GM12878 (cell line): ENCODE measurements around the gene RRN3. TPM values are rescaled to one million over a fixed set of nuclear protein-coding genes. Genes with fewer than 3 reads are reported as not detected.

Source experiments
- ATAC-seq: fragments of 200-7000 bp; cut with Tn5 transposase; 3 replicates; pipeline ENCODE4 v1.9.1; 2020; ENCODE audit warnings: mild to moderate bottlenecking, moderate library complexity
- BruUV-seq: library from RNA; stranded (reverse); fragments of 400-500 nt; replicated peaks from 2 replicates; lab custom pipeline; 2021; lab: Mats Ljungman, UMichigan
- CTCF ChIA-PET: fragments of 300-600 bp; sonication (Branson Sonifier 250); formaldehyde crosslinking; extraction: SDS; loops from one replicate; lab custom pipeline; 2021; ENCODE audit warnings: inconsistent platforms; lab: Yijun Ruan, JAX
- POLR2A ChIA-PET: fragments of 350-600 bp; formaldehyde crosslinking; extraction: SDS; loops from one replicate; lab custom pipeline; 2021; ENCODE audit warnings: inconsistent platforms; lab: Charles Lee
- RAD21 ChIA-PET: fragments of 300-600 bp; sonication (Branson Sonifier 250); formaldehyde crosslinking; loops from one replicate; lab custom pipeline; 2023; ENCODE audit warnings: antibody characterized with exemption; ENCODE audit not compliant: unreplicated experiment; lab: Charles Lee
- SMC1A ChIA-PET: fragments of 300-600 bp; sonication (Branson Sonifier 250); formaldehyde crosslinking; loops from one replicate; lab custom pipeline; 2023; ENCODE audit not compliant: unreplicated experiment, uncharacterized antibody; lab: Charles Lee
- DNase-seq: peaks from one replicate; pipeline ENCODE4 v3.0.0-alpha.2; 2011; ENCODE audit warnings: low read depth, low spot score
- FAIRE-seq: peaks from 3 replicates; lab custom pipeline; 2011; peaks lifted over from hg19 to GRCh38; lab: Jason Lieb, UNC
- H2AFZ ChIP-seq: 2 replicates; pipeline ENCODE4 v1.6.0; 2011; ENCODE audit warnings: low read depth, low read length, control low read depth; ENCODE audit not compliant: control insufficient read depth
- H3K27ac ChIP-seq: 2 replicates; pipeline ENCODE4 v1.5.1; 2011; ENCODE audit warnings: control low read depth; ENCODE audit not compliant: control insufficient read depth, insufficient read depth
- H3K27me3 ChIP-seq, 2 experiments: replicated peaks in 1 of 2; 2 replicates each; pipeline versions ENCODE4 v1.6.0 to v1.6.1; 2011; ENCODE audit warnings: low read length in 1 of 2; ENCODE audit not compliant: control insufficient read depth in 2 of 2, insufficient read depth in 2 of 2
- H3K36me3 ChIP-seq, 2 experiments: 2 replicates each; pipeline ENCODE4 v1.5.1; 2011; ENCODE audit warnings: low read length in 1 of 2; ENCODE audit not compliant: control insufficient read depth in 2 of 2, insufficient read depth in 2 of 2
- H3K4me1 ChIP-seq: 2 replicates; pipeline ENCODE4 v1.6.1; 2011; ENCODE audit warnings: mild to moderate bottlenecking, low read length, moderate library complexity, mixed read lengths; ENCODE audit not compliant: control insufficient read depth, insufficient read depth
- H3K4me2 ChIP-seq: 2 replicates; pipeline ENCODE4 v1.6.0; 2011; ENCODE audit warnings: control low read depth; ENCODE audit not compliant: control insufficient read depth, insufficient read depth
- H3K4me3 ChIP-seq: fragments of 200-600 bp; sonication (generic); 2 replicates; pipeline ENCODE4 v1.5.1; 2016
- H3K79me2 ChIP-seq: 2 replicates; pipeline ENCODE4 v1.6.0; 2011; ENCODE audit warnings: low read length; ENCODE audit not compliant: control insufficient read depth, insufficient read depth
- H3K9ac ChIP-seq: 2 replicates; pipeline ENCODE4 v1.8.0; 2011; ENCODE audit warnings: low read length, control low read depth, mixed read lengths; ENCODE audit not compliant: control insufficient read depth, insufficient read depth
- H3K9me3 ChIP-seq: replicated peaks from 3 replicates; pipeline ENCODE4 v1.5.1; 2011; ENCODE audit warnings: mild to moderate bottlenecking, low read length; ENCODE audit not compliant: control insufficient read depth, insufficient read depth
- H4K20me1 ChIP-seq: 2 replicates; pipeline ENCODE4 v1.6.0; 2011; ENCODE audit not compliant: control insufficient read depth, insufficient read depth
- ESRRA ChIP-seq: IDR thresholded peaks from 2 replicates; pipeline ENCODE4 v1.6.1; 2012; ENCODE audit warnings: mild to moderate bottlenecking, low read length, improper control_type of control experiment
- FOXM1 ChIP-seq: IDR thresholded peaks from 2 replicates; pipeline ENCODE4 v1.6.1; 2012; ENCODE audit warnings: low read depth, mild to moderate bottlenecking, inconsistent platforms, low read length, moderate library complexity
- GABPA ChIP-seq: IDR thresholded peaks from 2 replicates; pipeline ENCODE4 v1.6.1; 2014; ENCODE audit warnings: antibody characterized with exemption, low read depth, mild to moderate bottlenecking, inconsistent platforms
- HDAC6 ChIP-seq: fragments of 200-600 bp; sonication (generic); IDR thresholded peaks from one replicate; pipeline ENCODE4 v1.8.0; 2017; ENCODE audit warnings: antibody characterized with exemption; ENCODE audit not compliant: unreplicated experiment
- POLR2A ChIP-seq: IDR thresholded peaks from 2 replicates; pipeline ENCODE4 v1.6.1; 2011; ENCODE audit warnings: low read depth, mild to moderate bottlenecking, low read length
- RB1 ChIP-seq: fragments of 450-650 bp; formaldehyde crosslinking; IDR thresholded peaks from 2 replicates; pipeline ENCODE4 v1.6.1; 2017; ENCODE audit warnings: mild to moderate bottlenecking, borderline replicate concordance
- ZNF207 ChIP-seq: fragments of 450-650 bp; IDR thresholded peaks from 2 replicates; pipeline ENCODE4 v1.6.1; 2014; ENCODE audit warnings: antibody characterized with exemption, mild to moderate bottlenecking, borderline replicate concordance
- ZNF622 ChIP-seq: fragments of 450-650 bp; IDR thresholded peaks from 2 replicates; pipeline ENCODE4 v1.6.1; 2017; ENCODE audit warnings: mild to moderate bottlenecking, inconsistent platforms
- WGBS: methylation state at CpG from one replicate; pipeline ENCODE4 v1.1.6; 2016; ENCODE audit warnings: low lambda C conversion rate; ENCODE audit not compliant: insufficient replicate concordance, insufficient coverage; ENCODE audit errors: missing lambda C conversion rate; 5-methylcytosine and 5-hydroxymethylcytosine counted together
- in situ Hi-C: fragments of 300-500 bp; cut with MboI; formaldehyde crosslinking; loops from 9 replicates; pipeline ENCODE4 v1.14.3; 2018; ENCODE audit warnings: mixed read lengths
- intact Hi-C: fragments of 100-400 bp; cut with micrococcal nuclease; formaldehyde crosslinking; loops from one replicate; pipeline ENCODE4 v1.14.2; 2022; ENCODE audit not compliant: unreplicated experiment
- polyA plus RNA-seq, 11 experiments: library from polyadenylated mRNA; depleted of rRNA in 4 of 11; unstranded in 6 of 11; stranded (reverse) in 5 of 11; fragments of >200 nt; fragmentation: Nextera tagmentation in 4 of 11; fragmentation: Illumina TruSeq in 1 of 11; extraction: Ambion mirVana in 4 of 11; extraction: Trizol in 1 of 11; gene quantifications; 1 replicate in 1 of 11; 2 replicates in 10 of 11; pipeline versions ENCODE4 v1.2.1 to v1.2.3, GENCODE V29; 2011 to 2016; ENCODE audit warnings: inconsistent platforms in 2 of 11, missing spikeins in 2 of 11, low read depth in 1 of 11
- total RNA-seq, 4 experiments: library from RNA; depleted of rRNA in 3 of 4; stranded (reverse); fragments of >200 nt in 3 of 4; fragmentation: Illumina TruSeq in 1 of 4; extraction: Trizol in 1 of 4; gene quantifications; 2 replicates each; pipeline versions ENCODE4 v1.2.1 to v1.2.3, GENCODE V29; 2013 to 2021

RRN3 gene
- total and polyA plus RNA-seq, 10 of the 15 experiments (the other 5 are each of a cell fraction or from before 2014, with no cell fraction given), result 21.9 to 55.5 (median 33.2) TPM

DNA sequence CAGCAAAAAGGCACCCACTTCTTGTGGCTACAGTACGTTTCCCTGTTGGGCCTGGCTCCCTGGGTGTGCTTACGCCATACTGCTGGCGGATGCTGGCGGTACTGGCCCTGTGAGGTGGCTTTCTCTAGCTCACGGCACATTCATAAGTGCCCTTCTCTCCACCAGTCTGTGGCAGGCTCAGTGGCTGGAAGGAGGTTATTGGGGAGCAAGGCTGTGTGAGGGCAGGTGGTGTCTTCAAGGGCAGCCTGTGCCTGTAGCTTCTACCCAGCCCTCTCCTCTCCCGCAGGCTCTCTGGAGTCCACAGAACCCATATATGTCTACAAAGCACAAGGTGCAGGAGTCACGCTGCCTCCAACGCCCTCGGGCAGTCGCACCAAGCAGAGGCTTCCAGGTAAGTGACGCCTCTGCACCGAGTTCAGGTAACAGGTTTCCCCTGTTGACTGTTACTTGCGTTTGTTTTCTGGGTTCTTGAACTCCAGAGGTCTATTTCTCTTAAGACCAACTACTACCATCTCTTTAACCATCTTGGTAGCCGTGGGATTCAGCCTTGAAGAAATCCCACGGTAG lies 58.8 kb downstream of the RRN3 start:
- FAIRE-seq (no peak), ATAC-seq (no peak), DNase-seq (no peak)
- H2AFZ ChIP-seq, result no peak overlapping the region
- ChIA-PET CTCF (no interaction called here), SMC1A (no interaction called here), POLR2A (no interaction called here), RAD21 (no interaction called here)
- intact Hi-C loops, result no loop called here
- H3K4me3 ChIP-seq, result no peak overlapping the region
- H3K4me1 ChIP-seq, result no peaks in the 10 kb centered on the region
- H3K36me3 ChIP-seq, result peaks cover 27 to 41% of the 10 kb centered on the region in 2 experiments
- no peaks in the 10 kb centered on the region for H3K27me3 ChIP-seq
- H3K9me3 ChIP-seq, result no peaks in the 10 kb centered on the region
- TF ChIP-seq ESRRA (no peak), GABPA (no peak), RB1 (no peak), ZNF207 (no peak), HDAC6 (no peak), POLR2A (peak; percentile 49), FOXM1 (no peak), ZNF622 (no peak)
- in situ Hi-C loops, result no loop called here
- no TSS peak for BruUV-seq
- H3K9ac ChIP-seq, result no peak overlapping the region
- 89% methylated on average over 15 of the region's 15 CpGs for WGBS
- no peaks in the 10 kb centered on the region for H3K79me2 ChIP-seq
- no peak overlapping the region for H3K27ac ChIP-seq
- no peaks in the 10 kb centered on the region for H4K20me1 ChIP-seq
- H3K4me2 ChIP-seq, result no peak overlapping the region
